ENCODE measurements around the gene TCEANC2.

Gene TCEANC2

DNA sequence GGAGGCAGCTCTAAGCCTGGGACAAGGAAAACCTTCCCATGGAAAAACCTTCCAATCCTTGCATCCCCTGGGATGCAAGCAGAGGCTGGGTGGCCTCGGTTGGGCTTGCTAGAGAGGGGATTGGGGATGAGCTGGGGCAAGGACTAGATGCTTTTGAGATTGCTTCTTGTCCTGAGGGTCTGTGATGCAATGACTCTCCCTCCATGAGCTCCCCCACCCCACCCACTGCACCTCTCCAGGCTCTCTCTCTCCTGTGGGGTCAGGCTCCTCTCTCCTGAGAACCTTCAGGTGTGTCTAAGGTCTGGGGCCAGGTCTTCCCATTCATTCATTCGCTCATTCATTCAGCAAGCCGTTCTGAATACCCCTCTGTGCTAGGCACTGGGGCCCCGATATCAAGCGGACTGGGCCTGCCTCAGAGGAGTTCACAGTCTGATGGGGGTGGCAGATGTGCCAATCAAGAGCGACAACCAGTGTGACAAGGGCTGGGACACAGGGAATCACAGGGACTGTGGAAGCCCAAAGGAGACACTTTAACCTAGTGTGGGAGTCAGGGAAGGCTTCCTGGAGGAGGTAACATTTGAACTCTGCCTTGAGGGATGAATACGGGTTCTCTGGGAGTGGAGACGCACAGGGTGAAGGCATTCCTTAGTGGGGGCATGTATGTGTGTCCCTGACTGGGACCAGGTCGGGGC, 41.9 kb upstream of the TCEANC2 start:
- no peaks in the 10 kb centered on the region for H3K4me1 ChIP-seq (ENCODE audit: low read length)
- no peaks in the 10 kb centered on the region for H3K36me3 ChIP-seq (replicated peaks; ENCODE audit: low read depth, low read length)
- H3K79me2 ChIP-seq (ENCODE audit: low read length), result no peaks in the 10 kb centered on the region
- no peak overlapping the region for H3K4me2 ChIP-seq (ENCODE audit: low read length)
- no peak for TF ChIP-seq EZH2phosphoT487 (IDR thresholded peaks at IDR 0.05; ENCODE audit: low read depth)
- TF ChIP-seq, protein P1, sequence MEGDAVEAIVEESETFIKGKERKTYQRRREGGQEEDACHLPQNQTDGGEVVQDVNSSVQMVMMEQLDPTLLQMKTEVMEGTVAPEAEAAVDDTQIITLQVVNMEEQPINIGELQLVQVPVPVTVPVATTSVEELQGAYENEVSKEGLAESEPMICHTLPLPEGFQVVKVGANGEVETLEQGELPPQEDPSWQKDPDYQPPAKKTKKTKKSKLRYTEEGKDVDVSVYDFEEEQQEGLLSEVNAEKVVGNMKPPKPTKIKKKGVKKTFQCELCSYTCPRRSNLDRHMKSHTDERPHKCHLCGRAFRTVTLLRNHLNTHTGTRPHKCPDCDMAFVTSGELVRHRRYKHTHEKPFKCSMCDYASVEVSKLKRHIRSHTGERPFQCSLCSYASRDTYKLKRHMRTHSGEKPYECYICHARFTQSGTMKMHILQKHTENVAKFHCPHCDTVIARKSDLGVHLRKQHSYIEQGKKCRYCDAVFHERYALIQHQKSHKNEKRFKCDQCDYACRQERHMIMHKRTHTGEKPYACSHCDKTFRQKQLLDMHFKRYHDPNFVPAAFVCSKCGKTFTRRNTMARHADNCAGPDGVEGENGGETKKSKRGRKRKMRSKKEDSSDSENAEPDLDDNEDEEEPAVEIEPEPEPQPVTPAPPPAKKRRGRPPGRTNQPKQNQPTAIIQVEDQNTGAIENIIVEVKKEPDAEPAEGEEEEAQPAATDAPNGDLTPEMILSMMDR (IDR thresholded peaks at IDR 0.05; ENCODE audit: low read depth, low read length), result no peak
- no peak overlapping the region for H3K27ac ChIP-seq (ENCODE audit: low read length)
- no peaks in the 10 kb centered on the region for H3K27me3 ChIP-seq (ENCODE audit: low read depth, low read length)
- H3K9me3 ChIP-seq (ENCODE audit: insufficient read depth, low read length), result no peaks in the 10 kb centered on the region
- no peak overlapping the region for H3K4me3 ChIP-seq (ENCODE audit: low read length)
- no peak overlapping the region for H3K9ac ChIP-seq (ENCODE audit: low read length)
- no peak overlapping the region for H2AFZ ChIP-seq (ENCODE audit: low read depth, low read length)
- H4K20me1 ChIP-seq (ENCODE audit: insufficient read depth, low read length), result no peaks in the 10 kb centered on the region

DNA sequence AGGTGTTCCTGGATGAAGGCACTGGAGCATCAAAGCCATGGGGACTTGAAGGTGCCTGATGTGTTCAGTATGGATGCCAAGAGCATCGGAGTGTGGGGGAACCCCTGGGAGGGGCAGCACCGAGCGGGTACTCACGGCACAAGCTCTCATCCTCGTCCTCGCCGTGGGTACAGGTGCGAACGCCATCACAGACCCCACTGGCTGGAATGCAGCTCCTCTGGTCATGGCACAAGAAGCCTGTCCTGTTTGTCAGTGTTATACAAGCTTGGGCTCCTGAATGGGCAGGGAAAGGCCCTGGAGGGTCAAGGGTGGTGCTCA, 41.4 kb upstream of the TCEANC2 start:
- Histone ChIP-seq H3K27ac (ENCODE audit: low read length) (no peak overlapping the region), H3K36me3 (replicated peaks; ENCODE audit: low read depth, low read length) (no peaks in the 10 kb centered on the region), H3K4me3 (ENCODE audit: low read length) (no peak overlapping the region), H2AFZ (ENCODE audit: low read depth, low read length) (no peak overlapping the region), H3K4me1 (ENCODE audit: low read length) (no peaks in the 10 kb centered on the region), H3K4me2 (ENCODE audit: low read length) (no peak overlapping the region), H3K27me3 (ENCODE audit: low read depth, low read length) (no peaks in the 10 kb centered on the region), H3K9me3 (ENCODE audit: insufficient read depth, low read length) (no peaks in the 10 kb centered on the region), H3K9ac (ENCODE audit: low read length) (no peak overlapping the region), H4K20me1 (ENCODE audit: insufficient read depth, low read length) (no peaks in the 10 kb centered on the region), H3K79me2 (ENCODE audit: low read length) (no peaks in the 10 kb centered on the region)
- TF ChIP-seq, protein P1 (IDR thresholded peaks at IDR 0.05; ENCODE audit: low read depth, low read length), result no peak
- no peak for TF ChIP-seq EZH2phosphoT487 (IDR thresholded peaks at IDR 0.05; ENCODE audit: low read depth)

- no peak overlapping the region for H3K4me2 ChIP-seq (ENCODE audit: low read length)
- TF ChIP-seq, protein P1 (IDR thresholded peaks at IDR 0.05; ENCODE audit: low read depth, low read length), result no peak
- TF ChIP-seq EZH2phosphoT487 (IDR thresholded peaks at IDR 0.05; ENCODE audit: low read depth), result no peak
- H3K36me3 ChIP-seq (replicated peaks; ENCODE audit: low read depth, low read length), result no peaks in the 10 kb centered on the region
- no peaks in the 10 kb centered on the region for H4K20me1 ChIP-seq (ENCODE audit: insufficient read depth, low read length)
- no peaks in the 10 kb centered on the region for H3K4me1 ChIP-seq (ENCODE audit: low read length)
- H3K27me3 ChIP-seq (ENCODE audit: low read depth, low read length), result no peaks in the 10 kb centered on the region
- H3K9me3 ChIP-seq (ENCODE audit: insufficient read depth, low read length), result no peaks in the 10 kb centered on the region
- no peak overlapping the region for H3K4me3 ChIP-seq (ENCODE audit: low read length)
- H3K27ac ChIP-seq (ENCODE audit: low read length), result no peak overlapping the region
- no peak overlapping the region for H2AFZ ChIP-seq (ENCODE audit: low read depth, low read length)
- H3K79me2 ChIP-seq (ENCODE audit: low read length), result no peaks in the 10 kb centered on the region
- no peak overlapping the region for H3K9ac ChIP-seq (ENCODE audit: low read length)
These were observed 40.5 kb upstream of the TCEANC2 start for GRCh38 chr1:54012863-54013262.

- no peaks in the 10 kb centered on the region for H3K27me3 ChIP-seq (ENCODE audit: low read depth, low read length)
- H2AFZ ChIP-seq (ENCODE audit: low read depth, low read length), result no peak overlapping the region
These were observed 39.9 kb upstream of the TCEANC2 start for GRCh38 chr1:54013393-54014008.

More at GRCh38 chr1:54013393-54014008, 39.9 kb upstream of the TCEANC2 start:
- Histone ChIP-seq H3K4me3 (ENCODE audit: low read length) (no peak overlapping the region), H3K36me3 (replicated peaks; ENCODE audit: low read depth, low read length) (no peaks in the 10 kb centered on the region), H3K9ac (ENCODE audit: low read length) (no peak overlapping the region), H3K27ac (ENCODE audit: low read length) (no peak overlapping the region), H3K79me2 (ENCODE audit: low read length) (no peaks in the 10 kb centered on the region), H3K9me3 (ENCODE audit: insufficient read depth, low read length) (no peaks in the 10 kb centered on the region), H3K4me2 (ENCODE audit: low read length) (no peak overlapping the region), H3K4me1 (ENCODE audit: low read length) (no peaks in the 10 kb centered on the region), H4K20me1 (ENCODE audit: insufficient read depth, low read length) (no peaks in the 10 kb centered on the region)
- TF ChIP-seq, protein P1 (IDR thresholded peaks at IDR 0.05; ENCODE audit: low read depth, low read length), result no peak
- TF ChIP-seq EZH2phosphoT487 (IDR thresholded peaks at IDR 0.05; ENCODE audit: low read depth), result no peak
